ENCODE data around the gene CD36.

DNA sequence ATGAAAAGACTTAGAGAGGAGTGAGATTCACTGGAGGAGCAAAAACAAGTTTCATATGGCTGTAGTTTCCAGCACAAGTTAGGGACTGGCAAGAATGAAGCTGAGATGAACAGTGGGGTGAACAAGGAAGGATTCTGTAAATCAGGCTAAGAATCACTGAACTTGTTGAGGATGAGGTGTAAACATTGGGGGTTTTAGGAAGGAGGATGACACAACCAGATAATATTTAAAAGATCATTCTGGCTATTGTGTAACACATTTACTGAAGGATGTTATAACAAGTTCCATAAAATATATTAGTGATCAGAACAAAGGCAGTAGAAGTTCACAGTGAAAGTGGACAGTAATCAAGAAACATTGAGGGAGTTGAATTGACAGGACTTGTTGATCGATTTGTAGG is 68.9 kb downstream of the CD36 start:
- TF ChIP-seq EZH2 (IDR thresholded peaks at IDR 0.05; ENCODE audit: insufficient read depth, low read length) = no peak
- TF ChIP-seq, protein P1, sequence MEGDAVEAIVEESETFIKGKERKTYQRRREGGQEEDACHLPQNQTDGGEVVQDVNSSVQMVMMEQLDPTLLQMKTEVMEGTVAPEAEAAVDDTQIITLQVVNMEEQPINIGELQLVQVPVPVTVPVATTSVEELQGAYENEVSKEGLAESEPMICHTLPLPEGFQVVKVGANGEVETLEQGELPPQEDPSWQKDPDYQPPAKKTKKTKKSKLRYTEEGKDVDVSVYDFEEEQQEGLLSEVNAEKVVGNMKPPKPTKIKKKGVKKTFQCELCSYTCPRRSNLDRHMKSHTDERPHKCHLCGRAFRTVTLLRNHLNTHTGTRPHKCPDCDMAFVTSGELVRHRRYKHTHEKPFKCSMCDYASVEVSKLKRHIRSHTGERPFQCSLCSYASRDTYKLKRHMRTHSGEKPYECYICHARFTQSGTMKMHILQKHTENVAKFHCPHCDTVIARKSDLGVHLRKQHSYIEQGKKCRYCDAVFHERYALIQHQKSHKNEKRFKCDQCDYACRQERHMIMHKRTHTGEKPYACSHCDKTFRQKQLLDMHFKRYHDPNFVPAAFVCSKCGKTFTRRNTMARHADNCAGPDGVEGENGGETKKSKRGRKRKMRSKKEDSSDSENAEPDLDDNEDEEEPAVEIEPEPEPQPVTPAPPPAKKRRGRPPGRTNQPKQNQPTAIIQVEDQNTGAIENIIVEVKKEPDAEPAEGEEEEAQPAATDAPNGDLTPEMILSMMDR (IDR thresholded peaks at IDR 0.05; ENCODE audit: insufficient read depth, low read depth, low read length) = no peak

Data from astrocyte (in vitro differentiated cells and primary cell).